Measurements from ENCODE around the gene PCMT1. TPM values are rescaled to one million over a fixed set of nuclear protein-coding genes. Genes with fewer than 3 reads are reported as not detected.
"Not testable (repeated sequence)": the region's sequence is repeated elsewhere in the genome, so short reads cannot be mapped to it uniquely, and the experiment has no call there.

Gene PCMT1
- polyA plus RNA-seq, 1 donor = 62.8 TPM

DNA sequence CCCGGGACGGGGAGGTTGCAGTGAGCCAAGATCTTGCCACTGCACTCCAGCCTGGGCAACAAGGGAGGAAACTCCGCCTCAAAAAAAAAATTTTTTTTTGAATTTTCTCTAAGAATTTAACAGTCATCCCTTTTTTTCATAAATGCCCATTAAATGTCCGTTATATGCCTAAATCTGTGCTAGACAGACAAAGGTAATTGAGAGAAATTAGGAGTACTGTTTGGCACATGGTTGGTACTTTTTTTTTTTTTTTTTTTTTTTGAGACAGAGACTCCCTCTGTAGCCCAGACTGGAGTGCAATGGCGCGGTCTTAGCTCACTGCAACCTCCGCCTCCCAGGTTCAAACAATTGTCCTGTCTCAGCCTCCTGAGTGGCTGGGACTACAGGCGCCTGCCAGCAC lies 1.7 kb downstream of the PCMT1 start:
- no peak for DNase-seq

DNA sequence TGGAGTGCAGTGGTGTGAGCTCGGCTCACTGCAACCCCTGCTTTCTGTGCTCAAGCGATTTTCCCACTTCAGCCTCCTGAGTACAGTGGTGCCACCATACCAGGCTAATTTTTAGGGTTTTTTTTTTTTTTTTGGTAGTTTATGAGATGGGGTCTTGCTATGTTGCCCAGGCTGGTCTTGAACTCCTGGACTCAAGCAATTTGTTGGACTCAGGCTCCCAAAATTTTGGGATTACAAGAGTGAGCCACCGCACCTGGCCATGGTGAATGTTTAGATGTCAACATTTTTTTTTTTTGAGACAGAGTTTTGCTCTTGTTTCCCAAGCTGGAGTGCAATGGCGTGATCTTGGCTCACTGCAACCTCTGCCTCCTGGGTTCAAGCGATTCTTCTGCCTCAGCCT lies 2.4 kb downstream of the PCMT1 start:
- DNase-seq = not testable (repeated sequence)

- no peak for DNase-seq
Observed at GRCh38 chr6:149752600-149753373, 3.2 kb downstream of the PCMT1 start.

- not testable (repeated sequence) for DNase-seq
Observed at GRCh38 chr6:149753374-149753637, 3.8 kb downstream of the PCMT1 start.

- DNase-seq = no peak
Observed at GRCh38 chr6:149754548-149754947, 5.0 kb downstream of the PCMT1 start.

DNA sequence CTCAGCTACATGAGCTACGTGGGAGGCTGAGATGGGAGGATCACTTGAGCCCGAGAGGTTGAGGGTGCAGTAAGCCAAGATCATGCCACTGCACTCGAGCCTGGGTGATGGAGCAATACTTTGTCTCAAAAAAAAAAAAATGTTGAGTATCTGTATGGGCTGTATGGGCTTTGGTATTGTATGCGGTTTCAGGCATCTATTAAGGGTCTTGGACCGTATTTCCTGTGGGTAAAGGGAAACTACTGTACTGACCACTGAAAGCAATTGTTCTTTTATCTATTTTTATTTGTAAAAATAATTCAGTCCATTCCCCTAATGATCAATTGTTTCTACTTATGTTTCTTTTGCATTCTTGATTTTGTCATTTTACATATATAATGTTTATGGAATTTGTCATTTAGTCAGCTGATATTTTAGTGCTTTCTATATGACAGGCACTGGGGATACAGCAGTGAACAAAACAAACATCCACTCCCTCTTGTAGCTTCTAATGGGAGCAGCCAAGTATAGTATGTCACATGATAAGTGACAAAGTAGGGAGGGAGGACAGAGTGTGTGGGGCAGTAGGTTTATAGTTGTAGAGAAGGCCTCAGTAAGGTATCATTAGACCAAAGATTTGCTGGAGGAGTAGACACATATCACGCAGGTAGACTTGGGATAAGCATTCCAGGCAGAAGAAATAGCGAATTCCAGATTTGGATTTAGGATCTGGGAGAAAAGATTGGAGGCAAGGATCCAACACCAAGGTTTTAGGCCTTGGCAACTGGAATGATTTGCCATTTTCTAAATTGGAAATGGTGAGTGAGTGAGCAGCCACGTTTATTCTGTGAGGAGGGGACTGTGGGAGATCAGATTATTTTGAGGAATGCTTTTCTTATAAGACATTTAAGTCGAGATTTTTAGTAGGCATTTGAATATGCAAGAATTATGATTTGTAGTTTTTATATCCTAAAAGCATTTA lies 6.0 kb downstream of the PCMT1 start:
- DNase-seq = no peak

GRCh38 chr6:149756261-149756636 lies 6.7 kb downstream of the PCMT1 start:
- DNase-seq = no peak

GRCh38 chr6:149761438-149761837 lies 11.9 kb downstream of the PCMT1 start:
- no peak for DNase-seq

DNA sequence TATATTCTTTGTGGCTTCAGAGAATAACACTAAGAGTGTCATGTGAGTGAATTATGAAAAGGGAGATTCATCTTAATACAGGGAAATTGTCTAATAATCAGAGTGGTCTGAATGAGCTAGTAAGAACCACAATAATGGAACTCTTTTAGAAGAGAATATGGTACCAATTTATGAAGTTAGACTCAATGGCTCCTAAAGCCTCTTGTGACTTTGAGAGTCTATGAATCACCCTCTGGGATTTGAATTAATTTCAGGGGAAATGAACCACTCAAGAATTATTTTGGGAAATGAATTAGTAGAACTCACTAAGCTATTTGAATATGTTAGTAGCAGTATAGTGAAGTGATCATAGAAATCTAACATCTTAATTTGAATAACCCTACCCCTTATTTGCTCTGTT lies 14.3 kb downstream of the PCMT1 start:
- no peak for DNase-seq

- no peak for DNase-seq
Observed at GRCh38 chr6:149766156-149766769, 16.7 kb downstream of the PCMT1 start.

DNA sequence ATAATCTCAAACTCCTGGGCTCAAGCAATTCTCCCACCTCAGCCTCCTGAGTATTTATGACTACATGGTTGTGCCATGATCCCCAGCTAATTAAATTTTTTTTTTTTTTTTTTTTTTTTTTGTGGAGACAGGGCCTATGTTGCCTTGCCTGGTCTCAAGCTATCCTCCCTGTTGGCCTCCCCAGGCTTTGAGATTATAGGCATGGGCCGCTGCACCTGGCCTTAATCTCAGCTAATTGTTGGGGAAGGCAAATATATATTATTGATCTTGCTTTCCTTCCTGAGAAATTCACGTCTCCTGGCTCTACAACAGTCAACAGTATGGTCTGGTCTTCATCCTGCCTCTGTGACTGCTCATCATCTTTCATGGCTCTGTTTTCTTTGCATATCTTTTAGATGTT lies 20.1 kb downstream of the PCMT1 start:
- DNase-seq = no peak

GRCh38 chr6:149771185-149771584 lies 21.6 kb downstream of the PCMT1 start:
- DNase-seq = no peak

- DNase-seq = no peak
Observed at GRCh38 chr6:149771925-149772324, 22.4 kb downstream of the PCMT1 start.

DNA sequence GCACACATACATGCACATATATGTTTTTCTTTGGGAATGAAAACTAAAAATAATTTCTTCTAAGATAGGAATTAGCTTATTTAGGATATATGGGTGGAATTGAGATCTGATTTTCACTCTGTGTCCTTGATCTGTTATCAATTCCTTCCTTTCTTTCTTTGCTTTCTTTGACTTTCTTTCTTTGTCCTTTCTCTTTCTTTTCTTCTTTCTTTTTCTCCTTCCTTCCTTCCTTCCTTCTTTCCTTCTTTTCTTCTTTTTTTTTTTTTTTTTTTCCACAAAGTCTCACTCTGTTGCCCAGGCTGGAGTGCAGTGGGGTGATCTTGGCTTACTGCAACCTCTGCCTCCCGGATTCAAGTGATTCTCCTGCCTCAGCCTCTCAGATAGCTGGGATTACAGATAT lies 28.1 kb downstream of the PCMT1 start:
- DNase-seq = no peak

GRCh38 chr6:149779644-149779963 lies 30.1 kb downstream of the PCMT1 start:
- DNase-seq = no peak

- DNase-seq = no peak
Observed at GRCh38 chr6:149781715-149782114, 32.2 kb downstream of the PCMT1 start.

DNA sequence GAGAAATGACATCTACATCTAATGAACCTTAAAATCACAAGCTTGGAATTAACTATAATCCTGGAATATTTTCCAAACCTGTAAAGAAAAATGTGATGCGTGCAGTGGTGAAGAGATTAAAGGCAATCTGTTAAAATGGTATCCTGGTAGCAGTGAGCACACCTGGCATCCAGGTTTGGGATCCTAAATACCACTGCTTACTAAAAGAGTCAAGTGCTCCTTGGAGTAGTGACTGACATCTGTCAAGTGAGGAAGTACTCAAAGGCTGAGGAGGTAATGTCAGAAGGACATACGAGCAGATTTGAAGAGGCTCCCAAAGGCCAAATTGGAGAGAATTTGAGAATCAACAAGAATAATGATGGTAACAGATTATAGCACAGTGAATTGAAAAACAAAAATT lies 32.8 kb downstream of the PCMT1 start:
- no peak for DNase-seq

DNA sequence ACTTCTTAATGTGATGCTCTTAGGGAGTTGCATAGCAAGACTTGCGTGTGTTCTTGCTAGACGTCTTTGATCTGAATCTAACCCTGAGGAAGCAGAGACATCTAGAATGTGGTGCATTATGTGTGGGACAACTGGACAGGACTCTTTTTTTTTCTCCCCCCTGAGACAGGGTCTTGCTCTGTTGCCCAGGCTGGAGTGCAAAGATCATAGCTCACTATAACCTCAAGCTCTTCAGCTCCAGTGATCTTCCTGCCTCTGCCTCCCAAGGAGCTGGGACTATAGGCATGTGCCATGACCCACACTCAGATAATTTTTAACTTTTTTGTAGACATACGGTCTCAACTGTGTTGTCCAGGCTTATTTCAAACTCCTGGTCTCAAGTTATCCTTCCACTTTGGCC lies 34.0 kb downstream of the PCMT1 start:
- no peak for DNase-seq

GRCh38 chr6:149806127-149806526 lies 56.6 kb downstream of the PCMT1 start:
- no peak for DNase-seq

- DNase-seq = no peak
Observed at GRCh38 chr6:149809798-149810197, 60.3 kb downstream of the PCMT1 start.

DNA sequence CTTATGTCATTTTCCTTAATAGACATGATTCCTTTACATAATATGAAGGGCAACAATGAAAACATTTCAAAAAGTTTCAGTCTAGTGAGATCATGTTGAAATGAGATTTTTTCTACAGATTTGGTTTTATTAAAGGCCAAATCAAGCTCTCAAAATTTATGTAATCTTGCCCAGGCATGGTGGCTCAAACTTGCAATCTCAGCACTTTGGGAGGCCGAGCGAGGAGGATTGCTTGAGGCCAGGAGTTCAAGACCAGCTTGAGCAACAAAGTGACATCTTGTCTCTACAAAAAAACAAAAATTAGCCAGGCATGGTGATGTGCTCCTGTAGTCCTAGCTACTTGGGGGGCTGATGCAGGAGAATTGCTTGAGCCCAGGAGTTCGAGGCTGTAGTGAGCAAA lies 63.8 kb downstream of the PCMT1 start:
- no peak for DNase-seq

GRCh38 chr6:149815788-149816187 lies 66.2 kb downstream of the PCMT1 start:
- DNase-seq = no peak

- no peak for DNase-seq
Observed at GRCh38 chr6:149820506-149820905, 71.0 kb downstream of the PCMT1 start.

GRCh38 chr6:149821492-149821891 lies 72.0 kb downstream of the PCMT1 start:
- DNase-seq = no peak

All from hindlimb muscle (tissue), 1 donor.